Breast epithelium (tissue), 3 donors: Measurements from ENCODE around the gene PAK1.

Experiments
- POLR2A ChIP-seq: fragments of 450-650 bp; IDR thresholded peaks from one replicate; pipeline ENCODE4 v1.6.1; 2016; ENCODE audit warnings: antibody characterized with exemption, mild to moderate bottlenecking, moderate library complexity
- POLR2AphosphoS5 ChIP-seq, 3 donors: sonication (generic); formaldehyde crosslinking; IDR thresholded peaks; one replicate each; pipeline ENCODE4 v1.6.1; 2017; ENCODE audit warnings: antibody characterized with exemption in 3 of 3
- TF ChIP-seq, protein P1 (sequence below), 3 donors: fragments of 450-650 bp; IDR thresholded peaks; one replicate each; pipeline ENCODE4 v1.5.1; 2016 to 2017; ENCODE audit warnings: antibody characterized with exemption in 3 of 3, mild to moderate bottlenecking in 3 of 3, moderate library complexity in 3 of 3

GRCh38 chr11:77449784-77450183 lies 24.1 kb downstream of the PAK1 start:
- TF ChIP-seq, protein P1, sequence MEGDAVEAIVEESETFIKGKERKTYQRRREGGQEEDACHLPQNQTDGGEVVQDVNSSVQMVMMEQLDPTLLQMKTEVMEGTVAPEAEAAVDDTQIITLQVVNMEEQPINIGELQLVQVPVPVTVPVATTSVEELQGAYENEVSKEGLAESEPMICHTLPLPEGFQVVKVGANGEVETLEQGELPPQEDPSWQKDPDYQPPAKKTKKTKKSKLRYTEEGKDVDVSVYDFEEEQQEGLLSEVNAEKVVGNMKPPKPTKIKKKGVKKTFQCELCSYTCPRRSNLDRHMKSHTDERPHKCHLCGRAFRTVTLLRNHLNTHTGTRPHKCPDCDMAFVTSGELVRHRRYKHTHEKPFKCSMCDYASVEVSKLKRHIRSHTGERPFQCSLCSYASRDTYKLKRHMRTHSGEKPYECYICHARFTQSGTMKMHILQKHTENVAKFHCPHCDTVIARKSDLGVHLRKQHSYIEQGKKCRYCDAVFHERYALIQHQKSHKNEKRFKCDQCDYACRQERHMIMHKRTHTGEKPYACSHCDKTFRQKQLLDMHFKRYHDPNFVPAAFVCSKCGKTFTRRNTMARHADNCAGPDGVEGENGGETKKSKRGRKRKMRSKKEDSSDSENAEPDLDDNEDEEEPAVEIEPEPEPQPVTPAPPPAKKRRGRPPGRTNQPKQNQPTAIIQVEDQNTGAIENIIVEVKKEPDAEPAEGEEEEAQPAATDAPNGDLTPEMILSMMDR (IDR thresholded peaks at IDR 0.05) = no peak
- TF ChIP-seq POLR2AphosphoS5 (IDR thresholded peaks at IDR 0.05) (no peak), POLR2A (no peak)
